Right lobe of liver (tissue), 4 donors: ENCODE data around the gene APOBEC2.

Source experiments
- CTCF ChIP-seq, 4 donors: fragments of 200-600 bp in 3 of 4; fragments of 450-650 bp in 1 of 4; IDR thresholded peaks; one replicate each; pipeline versions ENCODE4 v1.5.1 to v1.8.0; 2016 to 2022; ENCODE audit warnings: antibody characterized with exemption in 4 of 4, mild to moderate bottlenecking in 2 of 4
- POLR2A ChIP-seq: fragments of 450-650 bp; IDR thresholded peaks from one replicate; pipeline ENCODE4 v1.6.1; 2017; ENCODE audit warnings: antibody characterized with exemption, mild to moderate bottlenecking
- donor health status: DM: no; HTN: no; CAD: no.
- donor health status: DM: no; HTN: no; CAD: no.
- donor health status: DM: no; HTN: yes; CAD: no.

- TF ChIP-seq CTCF (IDR thresholded peaks at IDR 0.05) (no peak), POLR2A (no peak)
Observed at GRCh38 chr6:41045664-41046063, 7.3 kb upstream of the APOBEC2 start.
